GM21360 (cell line): ENCODE data around the gene FXYD3.
"Not testable (repeated sequence)": the region's sequence is repeated elsewhere in the genome, so short reads cannot be mapped to it uniquely, and the experiment has no call there.

Experiments
- ATAC-seq: cut with Tn5 transposase; IDR thresholded peaks from one replicate; pipeline ENCODE4 v1.9.1; 2021; ENCODE audit warnings: mild to moderate bottlenecking, moderate library complexity; ENCODE audit not compliant: unreplicated experiment

Gene FXYD3

GRCh38 chr19:35123573-35123972 lies 8.0 kb downstream of the FXYD3 start:
- no peak for ATAC-seq

- ATAC-seq = peak; percentile 65
Observed at GRCh38 chr19:35124098-35125060, 8.8 kb downstream of the FXYD3 start.

DNA sequence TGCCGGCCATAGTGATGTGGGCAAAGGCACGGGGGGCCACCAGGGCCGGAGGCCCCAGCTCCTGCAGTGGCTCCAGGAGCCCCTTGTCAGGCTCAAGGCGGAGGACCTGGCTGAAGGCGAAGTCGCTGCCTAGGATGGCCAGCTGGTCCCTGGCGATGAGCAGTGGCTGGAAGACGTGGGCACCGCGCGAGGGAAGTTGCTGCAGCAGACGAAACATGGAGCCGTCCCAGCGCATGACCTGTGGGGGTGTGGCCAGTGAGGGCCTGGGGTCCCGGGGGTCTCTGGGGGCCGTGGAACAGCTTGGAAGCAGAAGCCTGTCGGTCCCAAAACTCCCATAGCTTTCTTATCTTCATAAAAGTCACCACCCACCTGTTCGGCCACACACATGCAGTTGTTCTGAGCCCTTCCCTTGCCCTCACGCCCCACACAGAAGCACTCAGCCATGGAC lies 9.7 kb downstream of the FXYD3 start:
- no peak for ATAC-seq

DNA sequence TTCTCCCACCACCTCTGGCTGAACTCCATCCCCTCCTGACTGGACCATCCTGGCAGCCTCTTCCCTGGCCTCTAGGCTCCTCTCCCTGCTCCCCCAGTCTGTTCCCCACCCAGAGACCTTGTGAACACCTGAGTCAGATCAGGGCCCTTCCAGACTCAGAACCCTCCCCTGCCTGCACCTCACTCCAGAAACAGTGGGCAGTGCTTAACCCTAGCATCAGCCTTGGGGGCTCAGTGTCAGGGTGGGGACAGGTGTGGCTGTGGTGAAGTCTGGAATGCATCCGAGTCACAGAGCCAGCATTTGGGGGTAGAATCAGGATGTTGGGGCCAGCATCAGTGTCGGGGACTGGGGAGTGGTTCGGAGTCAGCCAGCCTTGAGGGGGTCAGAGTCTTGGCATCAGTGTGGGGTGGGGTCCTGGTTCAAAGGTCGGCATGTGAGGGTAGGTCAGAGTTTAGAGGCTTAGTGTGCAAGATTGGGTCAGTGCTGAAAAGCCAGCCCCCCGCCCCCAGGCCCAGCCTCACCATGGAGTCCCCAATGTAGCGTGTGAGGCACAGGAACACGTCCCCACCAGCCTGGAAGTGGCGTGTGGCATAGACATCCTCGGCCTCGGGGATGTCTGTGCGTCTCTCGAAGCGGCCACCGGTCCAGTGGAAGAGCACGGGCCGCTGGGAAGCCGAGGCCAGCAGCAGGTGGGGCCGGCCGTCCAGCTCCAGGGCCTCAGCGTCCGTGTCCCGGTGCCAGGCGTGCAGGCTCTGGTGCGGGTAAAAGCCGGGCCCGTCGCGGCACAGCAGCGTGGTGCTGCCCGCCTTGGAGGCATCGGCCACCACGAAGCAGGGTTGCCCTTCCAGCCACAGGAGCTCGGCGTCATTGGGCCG lies 10.4 kb downstream of the FXYD3 start:
- no peak for ATAC-seq

GRCh38 chr19:35126624-35126959 lies 11.0 kb downstream of the FXYD3 start:
- no peak for ATAC-seq

DNA sequence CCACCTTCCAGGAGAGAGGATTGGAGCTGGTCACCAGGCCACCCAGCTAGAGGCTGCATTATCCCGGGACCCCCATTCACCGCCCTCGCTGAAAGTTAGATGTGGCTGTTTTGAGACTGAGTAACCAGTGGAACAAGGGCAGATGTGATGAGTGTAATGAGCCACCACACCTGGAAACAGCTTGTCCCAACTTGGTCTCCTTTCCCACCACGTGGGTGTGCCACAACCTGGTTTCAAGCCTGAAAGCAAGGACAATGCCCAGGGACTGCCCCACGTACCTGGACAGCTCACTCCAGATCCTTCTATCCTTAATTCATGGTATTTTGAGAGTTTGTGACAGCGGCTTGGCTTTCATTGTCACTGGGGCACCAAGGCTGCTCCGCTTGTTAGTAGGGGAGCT lies 12.2 kb downstream of the FXYD3 start:
- ATAC-seq = no peak

DNA sequence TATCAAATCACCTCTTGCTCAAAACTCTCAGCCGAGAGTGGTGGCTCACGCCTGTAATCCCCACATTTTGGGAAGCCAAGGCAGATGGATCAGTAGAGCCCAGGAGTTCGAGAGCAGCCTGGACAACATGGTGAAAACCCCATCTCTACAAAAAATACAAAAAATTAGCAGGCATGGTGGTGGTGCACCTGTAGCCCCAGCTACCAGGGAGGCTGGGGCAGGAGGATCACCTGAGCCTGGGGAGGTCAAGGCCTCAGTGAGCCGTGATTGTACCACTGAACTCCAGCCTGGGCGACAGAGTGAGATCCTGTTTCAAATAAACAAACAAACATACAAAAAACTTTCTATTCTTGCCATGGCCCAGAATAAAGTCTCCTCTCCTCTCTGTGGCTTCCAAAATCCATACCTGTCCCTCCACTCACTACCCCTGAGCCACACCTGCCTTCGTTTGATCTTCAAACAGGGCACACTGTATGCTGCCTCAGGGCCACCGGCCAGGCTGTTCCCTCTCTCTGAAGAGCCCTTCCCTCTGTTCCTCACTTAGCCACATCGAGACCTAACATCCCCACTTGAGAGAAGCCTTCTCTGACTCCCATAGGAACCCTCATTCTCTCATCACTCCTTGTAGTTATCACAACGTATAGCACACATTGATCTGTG lies 12.9 kb downstream of the FXYD3 start:
- ATAC-seq = no peak

GRCh38 chr19:35129724-35130274 lies 14.2 kb downstream of the FXYD3 start:
- ATAC-seq = not testable (repeated sequence)

GRCh38 chr19:35130761-35131720 lies 15.4 kb downstream of the FXYD3 start:
- no peak for ATAC-seq

DNA sequence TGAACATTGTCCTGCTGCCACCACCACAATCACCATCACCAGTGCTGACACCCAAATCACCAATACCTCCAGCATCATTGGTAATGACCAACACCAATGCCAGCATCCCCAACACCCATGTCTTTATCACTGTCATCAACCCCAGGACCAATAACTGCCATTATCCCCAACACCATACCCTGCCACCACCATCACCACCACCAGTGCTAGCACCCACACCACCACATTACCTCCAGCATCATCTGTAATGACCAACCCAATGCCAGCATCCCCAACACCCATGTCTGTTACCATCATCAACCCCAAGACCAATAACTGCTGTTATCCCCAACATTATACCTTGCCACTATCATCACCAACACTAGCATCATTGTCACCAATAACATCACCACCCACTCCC lies 16.6 kb downstream of the FXYD3 start:
- no peak for ATAC-seq

DNA sequence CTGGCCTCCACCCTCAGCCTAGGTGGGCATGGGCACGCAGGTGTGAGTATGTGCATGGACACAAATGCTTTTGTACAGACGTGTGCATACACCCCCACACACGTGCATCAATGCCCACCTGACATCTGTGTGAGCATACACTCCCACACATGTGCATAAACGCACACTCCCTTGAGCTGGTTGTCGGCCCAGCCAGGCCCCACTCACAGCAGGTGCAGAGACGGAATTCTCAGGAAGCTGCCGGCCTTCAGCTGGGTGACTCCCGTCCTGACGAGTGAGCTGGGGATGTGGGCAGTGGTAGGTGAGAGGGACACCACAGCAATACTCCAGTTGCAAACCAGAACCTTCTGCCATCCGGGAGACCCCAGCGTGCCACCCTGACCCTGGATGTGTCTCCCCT lies 18.2 kb downstream of the FXYD3 start:
- no peak for ATAC-seq

GRCh38 chr19:35134601-35135242 lies 19.1 kb downstream of the FXYD3 start, which contains the start of gene LGI4:
Gene LGI4 (minus strand): TSS chr19:35135059. CDS start chr19:35134680, 379 bp downstream.
- no peak for ATAC-seq

- ATAC-seq = no peak
Observed at GRCh38 chr19:35135389-35135909, 19.8 kb downstream of the FXYD3 start.

GRCh38 chr19:35136231-35136630 lies 20.6 kb downstream of the FXYD3 start:
- no peak for ATAC-seq

GRCh38 chr19:35136977-35137702 lies 21.5 kb downstream of the FXYD3 start:
- ATAC-seq = no peak

DNA sequence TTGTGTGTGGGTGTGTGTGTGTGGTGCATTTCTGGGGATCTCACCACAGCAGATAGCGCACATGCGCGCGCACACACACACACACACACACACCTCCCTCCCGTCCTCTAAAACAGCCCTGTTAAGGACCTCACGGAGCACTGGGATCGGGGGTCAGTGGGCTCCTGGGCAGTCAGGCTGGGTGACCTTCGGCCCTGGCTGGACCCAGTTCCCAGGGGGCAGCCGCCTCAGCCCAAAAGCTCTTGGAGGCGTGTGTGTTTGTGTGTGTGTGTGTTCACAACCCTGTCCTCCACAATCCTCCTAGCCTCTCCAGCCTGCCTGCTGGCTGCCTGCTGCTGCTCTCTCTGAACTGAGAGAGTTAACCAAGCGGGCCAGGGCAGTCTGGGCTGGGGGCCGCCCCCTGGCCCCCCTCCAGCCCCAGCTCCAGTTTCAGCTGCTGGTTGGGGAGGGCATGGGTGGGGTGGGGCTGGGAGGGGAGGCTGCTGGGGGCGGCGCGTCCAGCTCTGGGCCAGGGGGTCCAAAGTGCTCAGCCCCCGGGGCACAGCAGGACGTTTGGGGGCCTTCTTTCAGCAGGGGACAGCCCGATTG lies 22.8 kb downstream of the FXYD3 start, which contains the start of gene FXYD1:
Gene FXYD1, plus strand, starts transcription at position 520 of the 588 bp plus-strand sequence. CDS start 1,256 bp downstream, outside the sequence.
- ATAC-seq = no peak

DNA sequence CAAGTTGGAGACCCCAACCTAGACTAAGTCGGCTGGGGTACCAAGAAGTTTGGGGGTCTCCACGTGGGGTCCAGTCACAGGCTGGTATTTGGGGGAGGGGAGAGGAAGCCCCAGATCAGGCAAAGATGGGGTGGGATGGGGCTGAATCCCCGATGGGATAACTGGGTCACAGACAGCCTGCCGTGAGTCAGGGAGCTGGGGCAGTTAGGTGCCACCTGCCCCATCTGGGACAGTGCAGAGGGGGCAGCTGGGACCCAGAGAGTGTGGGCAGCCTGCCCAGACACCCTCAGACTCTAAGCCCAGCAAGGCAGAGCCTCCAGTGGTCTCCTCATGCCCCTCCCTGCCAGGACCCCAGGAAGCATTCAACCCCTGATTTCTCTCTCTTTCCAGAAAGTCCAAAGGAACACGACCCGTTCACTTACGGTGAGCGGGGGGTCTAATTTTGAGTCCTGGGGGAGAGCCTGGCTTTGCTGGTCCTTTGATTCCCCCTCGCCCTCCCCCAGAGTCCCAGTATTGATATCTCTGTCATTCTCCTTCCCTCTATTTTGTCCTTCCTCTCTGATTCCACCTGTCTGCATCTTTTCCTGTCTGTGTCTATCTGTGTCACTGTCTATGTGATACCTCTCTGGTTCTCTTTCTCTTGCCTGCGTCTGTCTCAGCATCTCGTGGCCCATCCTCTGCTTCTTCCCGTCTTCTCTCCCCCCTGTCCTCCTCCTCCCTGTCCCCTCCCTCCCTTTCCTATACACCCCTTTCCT lies 24.8 kb downstream of the FXYD3 start:
- no peak for ATAC-seq
